ENCODE measurements around the gene PCDH12. TPM values are rescaled to one million over a fixed set of nuclear protein-coding genes. Genes with fewer than 3 reads are reported as not detected.
A peak's percentile ranks its signal among the peaks of the same experiment; 100 is the strongest.

PCDH12 gene
- total RNA-seq, 1 experiment from 2014 or later: 0.10 TPM

GRCh38 chr5:141976176-141976575, 18.2 kb upstream of the PCDH12 start:
- H3K4me3 ChIP-seq (ENCODE audit: insufficient read depth, low read depth, low read length): no peak overlapping the region
- DNase-seq: no peak
- no peaks in the 10 kb centered on the region for H3K27me3 ChIP-seq (ENCODE audit: control insufficient read depth, insufficient read depth, low read length)
- peaks cover 11% of the 10 kb centered on the region for H3K36me3 ChIP-seq (replicated peaks; ENCODE audit: control insufficient read depth, insufficient read depth, low read length)

- H3K4me3 ChIP-seq (ENCODE audit: insufficient read depth, low read depth, low read length): no peak overlapping the region
- peaks cover 6% of the 10 kb centered on the region for H3K36me3 ChIP-seq (replicated peaks; ENCODE audit: control insufficient read depth, insufficient read depth, low read length)
- no peak for DNase-seq
- no peaks in the 10 kb centered on the region for H3K27me3 ChIP-seq (ENCODE audit: control insufficient read depth, insufficient read depth, low read length)
Measured at GRCh38 chr5:141973871-141974595, 16.0 kb upstream of the PCDH12 start.

GRCh38 chr5:141969783-141970771, 12.1 kb upstream of the PCDH12 start:
- Histone ChIP-seq H3K36me3 (replicated peaks; ENCODE audit: control insufficient read depth, insufficient read depth, low read length) (peaks cover 2% of the 10 kb centered on the region), H3K27me3 (ENCODE audit: control insufficient read depth, insufficient read depth, low read length) (no peaks in the 10 kb centered on the region), H3K4me3 (ENCODE audit: insufficient read depth, low read depth, low read length) (peak overlapping the region; percentile 91)
- DNase-seq: peak; percentile 37

DNA sequence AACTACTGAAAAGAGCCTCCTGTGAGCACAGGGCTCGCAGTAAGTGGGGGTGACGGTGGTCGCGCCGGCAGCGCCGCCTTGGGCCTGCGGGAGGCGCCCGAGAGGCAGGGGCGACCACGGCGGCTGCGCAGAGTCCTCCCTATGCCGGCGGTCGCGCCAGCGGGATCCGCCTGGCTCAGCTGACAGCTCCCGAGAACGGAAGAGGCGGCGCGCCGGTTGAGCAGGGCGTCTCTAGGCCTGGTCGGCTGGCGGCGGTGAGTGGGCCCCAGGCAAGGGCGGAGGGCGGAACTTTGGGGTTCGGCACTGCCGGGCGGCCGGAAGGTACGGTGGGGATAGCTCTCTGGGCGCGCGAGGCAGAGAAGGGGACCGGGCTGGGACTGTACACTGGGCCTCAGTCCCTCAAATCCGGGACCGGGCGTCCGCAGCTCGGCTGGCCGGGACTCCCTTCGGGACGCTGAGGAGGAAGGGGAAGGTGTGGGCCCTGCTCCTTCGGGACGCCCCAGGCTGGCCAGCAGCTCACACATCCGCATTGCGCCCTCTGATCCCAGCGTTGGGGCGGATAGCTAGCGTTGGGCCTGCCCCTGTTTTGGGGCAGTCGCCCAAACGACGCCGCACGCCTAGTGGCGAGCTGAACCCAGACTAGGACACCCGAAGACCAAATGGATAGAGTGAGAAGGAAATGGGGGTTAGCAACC, 11.1 kb upstream of the PCDH12 start, which contains the start of gene RNF14:
Gene RNF14, plus strand, starts transcription at position 192 of the 695 bp plus-strand sequence. CDS start 4,484 bp downstream, outside the sequence.
- Histone ChIP-seq H3K27me3 (ENCODE audit: control insufficient read depth, insufficient read depth, low read length) (no peaks in the 10 kb centered on the region), H3K36me3 (replicated peaks; ENCODE audit: control insufficient read depth, insufficient read depth, low read length) (peaks cover under 1% of the 10 kb centered on the region), H3K4me3 (ENCODE audit: insufficient read depth, low read depth, low read length) (peak within 1 kb of the TSS; percentile 91)
- peak; percentile 97 for DNase-seq

DNA sequence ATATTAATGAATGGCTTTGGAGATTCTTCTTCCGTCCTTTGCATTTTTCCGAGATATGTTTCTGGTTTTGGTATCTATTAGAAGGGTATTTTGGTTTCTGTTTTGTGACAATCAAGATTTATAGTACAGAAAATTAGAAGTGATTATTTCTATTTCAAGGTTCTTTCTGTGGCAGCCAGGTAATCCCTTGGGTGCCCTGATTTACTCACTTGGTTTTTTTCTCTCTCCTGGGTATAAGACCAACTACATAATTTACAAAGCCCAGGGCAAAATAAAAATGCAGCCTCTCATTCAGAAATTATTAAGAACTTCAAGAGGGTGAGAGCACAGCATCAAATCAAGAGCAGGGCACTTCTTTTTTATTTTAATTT, 8.9 kb upstream of the PCDH12 start:
- DNase-seq: no peak
- no peaks in the 10 kb centered on the region for H3K36me3 ChIP-seq (replicated peaks; ENCODE audit: control insufficient read depth, insufficient read depth, low read length)
- H3K4me3 ChIP-seq (ENCODE audit: insufficient read depth, low read depth, low read length): no peak overlapping the region
- H3K27me3 ChIP-seq (ENCODE audit: control insufficient read depth, insufficient read depth, low read length): no peaks in the 10 kb centered on the region

DNA sequence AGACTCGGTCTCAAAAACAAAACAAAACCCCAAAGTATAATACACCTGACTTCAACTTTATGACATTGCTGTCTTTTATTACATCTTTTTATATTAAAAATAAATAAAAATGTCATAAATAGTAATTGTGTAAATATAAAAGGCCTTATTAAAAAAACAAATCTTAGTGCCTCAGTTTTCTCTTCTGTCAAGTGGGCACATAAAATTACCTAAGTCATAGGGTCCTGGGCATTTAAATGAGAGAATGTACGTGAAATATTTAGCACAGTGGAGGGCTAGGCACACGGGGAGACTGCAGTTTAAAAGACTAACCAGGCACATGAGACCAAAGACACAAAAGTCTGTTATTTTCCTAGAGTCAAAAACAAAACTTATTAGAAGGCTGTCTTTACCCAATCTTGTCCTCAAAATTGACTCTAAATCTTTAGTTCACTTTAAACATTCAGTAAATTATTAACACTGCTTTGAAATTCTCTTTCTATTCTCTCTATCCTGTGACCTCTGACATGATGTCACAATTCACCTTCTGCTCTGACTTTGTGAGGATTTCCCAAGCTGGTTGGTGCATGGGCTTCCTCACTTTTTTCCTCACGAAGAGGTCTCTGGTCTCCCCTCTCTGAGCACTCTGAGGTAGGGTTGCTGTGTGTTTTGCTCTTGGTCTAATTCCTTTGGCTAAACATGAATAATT, 8.4 kb upstream of the PCDH12 start:
- no peak for DNase-seq
- Histone ChIP-seq H3K36me3 (replicated peaks; ENCODE audit: control insufficient read depth, insufficient read depth, low read length) (no peaks in the 10 kb centered on the region), H3K4me3 (ENCODE audit: insufficient read depth, low read depth, low read length) (no peak overlapping the region), H3K27me3 (ENCODE audit: control insufficient read depth, insufficient read depth, low read length) (no peaks in the 10 kb centered on the region)

- DNase-seq: no peak
- H3K27me3 ChIP-seq (ENCODE audit: control insufficient read depth, insufficient read depth, low read length): no peaks in the 10 kb centered on the region
Measured at GRCh38 chr5:141965071-141965470, 7.1 kb upstream of the PCDH12 start.

GRCh38 chr5:141963701-141964100, 5.7 kb upstream of the PCDH12 start:
- Histone ChIP-seq H3K27me3 (ENCODE audit: control insufficient read depth, insufficient read depth, low read length) (no peaks in the 10 kb centered on the region), H3K36me3 (replicated peaks; ENCODE audit: control insufficient read depth, insufficient read depth, low read length) (no peaks in the 10 kb centered on the region), H3K4me3 (ENCODE audit: insufficient read depth, low read depth, low read length) (no peak overlapping the region)
- DNase-seq: no peak

More at GRCh38 chr5:141965071-141965470, 7.1 kb upstream of the PCDH12 start:
- Histone ChIP-seq H3K4me3 (ENCODE audit: insufficient read depth, low read depth, low read length) (no peak overlapping the region), H3K36me3 (replicated peaks; ENCODE audit: control insufficient read depth, insufficient read depth, low read length) (no peaks in the 10 kb centered on the region)

- DNase-seq: no peak
- no peak overlapping the region for H3K4me3 ChIP-seq (ENCODE audit: insufficient read depth, low read depth, low read length)
- H3K27me3 ChIP-seq (ENCODE audit: control insufficient read depth, insufficient read depth, low read length): no peaks in the 10 kb centered on the region
- no peaks in the 10 kb centered on the region for H3K36me3 ChIP-seq (replicated peaks; ENCODE audit: control insufficient read depth, insufficient read depth, low read length)
Measured at GRCh38 chr5:141961466-141961865, 3.5 kb upstream of the PCDH12 start.

DNA sequence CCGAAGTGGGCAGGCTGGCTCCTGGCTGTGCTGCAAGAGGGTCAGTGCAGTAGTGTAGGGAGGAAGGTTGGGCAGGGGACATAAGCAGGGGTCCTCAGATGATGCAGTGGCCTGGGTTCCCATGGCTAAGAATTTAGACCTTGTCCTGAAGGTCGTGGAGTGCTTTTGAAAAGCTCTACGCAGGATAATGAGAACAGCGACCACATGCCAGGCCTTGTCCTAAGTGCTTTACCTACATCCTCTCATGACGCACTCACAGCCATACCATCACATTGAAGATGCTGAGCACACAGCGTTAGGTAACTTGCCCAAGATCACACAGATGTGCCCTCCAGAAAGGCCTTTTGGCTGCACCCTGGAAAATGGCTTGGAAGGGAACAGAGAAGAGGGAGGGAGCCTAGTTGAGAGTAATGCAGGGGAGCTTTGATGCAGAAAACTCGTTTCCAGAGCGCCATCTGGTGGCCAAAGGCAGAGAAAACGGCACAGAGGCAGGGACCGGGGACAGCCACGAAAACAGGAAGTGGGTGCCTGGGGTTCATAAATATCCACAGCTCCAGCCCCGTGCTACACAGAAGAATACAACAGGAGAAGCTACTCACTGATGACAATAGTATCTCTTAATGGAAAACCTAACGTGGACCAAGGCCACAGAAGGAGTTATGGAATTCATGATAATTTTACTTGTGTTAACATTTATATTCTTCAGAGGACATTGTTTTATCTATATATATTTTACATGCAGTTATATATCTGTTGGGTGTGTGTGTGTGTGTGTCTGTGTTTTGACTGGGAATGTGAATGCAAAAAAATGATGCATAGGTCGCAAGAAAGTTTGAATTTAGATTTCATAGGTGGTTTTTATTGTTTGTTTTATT, 2.7 kb upstream of the PCDH12 start:
- Histone ChIP-seq H3K27me3 (ENCODE audit: control insufficient read depth, insufficient read depth, low read length) (no peaks in the 10 kb centered on the region), H3K36me3 (replicated peaks; ENCODE audit: control insufficient read depth, insufficient read depth, low read length) (no peaks in the 10 kb centered on the region), H3K4me3 (ENCODE audit: insufficient read depth, low read depth, low read length) (no peak overlapping the region)
- DNase-seq: peak; percentile 90

GRCh38 chr5:141960018-141960417, 2.0 kb upstream of the PCDH12 start:
- DNase-seq: peak; percentile 35
- H3K27me3 ChIP-seq (ENCODE audit: control insufficient read depth, insufficient read depth, low read length): no peaks in the 10 kb centered on the region
- H3K36me3 ChIP-seq (replicated peaks; ENCODE audit: control insufficient read depth, insufficient read depth, low read length): no peaks in the 10 kb centered on the region
- H3K4me3 ChIP-seq (ENCODE audit: insufficient read depth, low read depth, low read length): no peak overlapping the region

- no peaks in the 10 kb centered on the region for H3K27me3 ChIP-seq (ENCODE audit: control insufficient read depth, insufficient read depth, low read length)
- no peak overlapping the region for H3K4me3 ChIP-seq (ENCODE audit: insufficient read depth, low read depth, low read length)
- no peaks in the 10 kb centered on the region for H3K36me3 ChIP-seq (replicated peaks; ENCODE audit: control insufficient read depth, insufficient read depth, low read length)
- DNase-seq: peak; percentile 13
Measured at GRCh38 chr5:141958546-141959172, 657 bp upstream of the PCDH12 start.
